GM12878 (cell line): ENCODE measurements around the gene RPL10. TPM values are rescaled to one million over a fixed set of nuclear protein-coding genes. Genes with fewer than 3 reads are reported as not detected.

Experiments used
- ATAC-seq: fragments of 200-7000 bp; cut with Tn5 transposase; 3 replicates; pipeline ENCODE4 v1.9.1; 2020; ENCODE audit warnings: mild to moderate bottlenecking, moderate library complexity
- BruUV-seq: library from RNA; stranded (reverse); fragments of 400-500 nt; replicated peaks from 2 replicates; lab custom pipeline; 2021; lab: Mats Ljungman, UMichigan
- CTCF ChIA-PET: fragments of 300-600 bp; sonication (Branson Sonifier 250); formaldehyde crosslinking; extraction: SDS; loops from one replicate; lab custom pipeline; 2021; ENCODE audit warnings: inconsistent platforms; lab: Yijun Ruan, JAX
- POLR2A ChIA-PET: fragments of 350-600 bp; formaldehyde crosslinking; extraction: SDS; loops from one replicate; lab custom pipeline; 2021; ENCODE audit warnings: inconsistent platforms; lab: Charles Lee
- RAD21 ChIA-PET: fragments of 300-600 bp; sonication (Branson Sonifier 250); formaldehyde crosslinking; loops from one replicate; lab custom pipeline; 2023; ENCODE audit warnings: antibody characterized with exemption; ENCODE audit not compliant: unreplicated experiment; lab: Charles Lee
- SMC1A ChIA-PET: fragments of 300-600 bp; sonication (Branson Sonifier 250); formaldehyde crosslinking; loops from one replicate; lab custom pipeline; 2023; ENCODE audit not compliant: unreplicated experiment, uncharacterized antibody; lab: Charles Lee
- DNase-seq: peaks from one replicate; pipeline ENCODE4 v3.0.0-alpha.2; 2011; ENCODE audit warnings: low read depth, low spot score
- FAIRE-seq: peaks from 3 replicates; lab custom pipeline; 2011; peaks lifted over from hg19 to GRCh38; lab: Jason Lieb, UNC
- H2AFZ ChIP-seq: 2 replicates; pipeline ENCODE4 v1.6.0; 2011; ENCODE audit warnings: low read depth, low read length, control low read depth; ENCODE audit not compliant: control insufficient read depth
- H3K27ac ChIP-seq: 2 replicates; pipeline ENCODE4 v1.5.1; 2011; ENCODE audit warnings: control low read depth; ENCODE audit not compliant: control insufficient read depth, insufficient read depth
- H3K27me3 ChIP-seq, 2 experiments: replicated peaks in 1 of 2; 2 replicates each; pipeline versions ENCODE4 v1.6.0 to v1.6.1; 2011; ENCODE audit warnings: low read length in 1 of 2; ENCODE audit not compliant: control insufficient read depth in 2 of 2, insufficient read depth in 2 of 2
- H3K36me3 ChIP-seq, 2 experiments: 2 replicates each; pipeline ENCODE4 v1.5.1; 2011; ENCODE audit warnings: low read length in 1 of 2; ENCODE audit not compliant: control insufficient read depth in 2 of 2, insufficient read depth in 2 of 2
- H3K4me1 ChIP-seq: 2 replicates; pipeline ENCODE4 v1.6.1; 2011; ENCODE audit warnings: mild to moderate bottlenecking, low read length, moderate library complexity, mixed read lengths; ENCODE audit not compliant: control insufficient read depth, insufficient read depth
- H3K4me2 ChIP-seq: 2 replicates; pipeline ENCODE4 v1.6.0; 2011; ENCODE audit warnings: control low read depth; ENCODE audit not compliant: control insufficient read depth, insufficient read depth
- H3K4me3 ChIP-seq: fragments of 200-600 bp; sonication (generic); 2 replicates; pipeline ENCODE4 v1.5.1; 2016
- H3K79me2 ChIP-seq: 2 replicates; pipeline ENCODE4 v1.6.0; 2011; ENCODE audit warnings: low read length; ENCODE audit not compliant: control insufficient read depth, insufficient read depth
- H3K9ac ChIP-seq: 2 replicates; pipeline ENCODE4 v1.8.0; 2011; ENCODE audit warnings: low read length, control low read depth, mixed read lengths; ENCODE audit not compliant: control insufficient read depth, insufficient read depth
- H3K9me3 ChIP-seq: replicated peaks from 3 replicates; pipeline ENCODE4 v1.5.1; 2011; ENCODE audit warnings: mild to moderate bottlenecking, low read length; ENCODE audit not compliant: control insufficient read depth, insufficient read depth
- H4K20me1 ChIP-seq: 2 replicates; pipeline ENCODE4 v1.6.0; 2011; ENCODE audit not compliant: control insufficient read depth, insufficient read depth
- BHLHE40 ChIP-seq, 2 experiments: fragments of 450-650 bp in 1 of 2; IDR thresholded peaks; 2 replicates each; pipeline ENCODE4 v1.6.1; 2011 to 2017; ENCODE audit warnings: low read depth in 2 of 2, borderline replicate concordance in 1 of 2, improper control_type of control experiment in 1 of 2, low read length in 1 of 2, mild to moderate bottlenecking in 1 of 2
- EED ChIP-seq: sonication (generic); IDR thresholded peaks from 2 replicates; pipeline ENCODE4 v1.6.1; 2016; ENCODE audit warnings: antibody characterized with exemption, low read depth
- KLF5 ChIP-seq: fragments of 450-650 bp; IDR thresholded peaks from 2 replicates; pipeline ENCODE4 v1.6.1; 2014; ENCODE audit warnings: mild to moderate bottlenecking; ENCODE audit not compliant: partially characterized antibody
- NFYB ChIP-seq: IDR thresholded peaks from 2 replicates; pipeline ENCODE4 v1.6.1; 2011; ENCODE audit warnings: low read depth, mild to moderate bottlenecking, low read length, improper control_type of control experiment, moderate library complexity; ENCODE audit not compliant: insufficient read depth
- PAX8 ChIP-seq: fragments of 450-650 bp; IDR thresholded peaks from 2 replicates; pipeline ENCODE4 v1.6.1; 2017; ENCODE audit warnings: mild to moderate bottlenecking, moderate library complexity
- POLR2A ChIP-seq: IDR thresholded peaks from 2 replicates; pipeline ENCODE4 v1.6.1; 2011; ENCODE audit warnings: low read depth, mild to moderate bottlenecking, low read length
- RAD21 ChIP-seq: IDR thresholded peaks from 2 replicates; pipeline ENCODE4 v1.6.1; 2011; ENCODE audit warnings: mild to moderate bottlenecking, low read depth, low read length, moderate library complexity; ENCODE audit not compliant: insufficient read depth
- RELA ChIP-seq: fragments of 450-650 bp; IDR thresholded peaks from 2 replicates; pipeline ENCODE4 v1.8.0; 2014; ENCODE audit warnings: borderline replicate concordance; ENCODE audit not compliant: partially characterized antibody
- SMAD5 ChIP-seq: IDR thresholded peaks from 2 replicates; pipeline ENCODE4 v1.6.1; 2016; ENCODE audit warnings: antibody characterized with exemption, low read depth
- TCF12 ChIP-seq: IDR thresholded peaks from 2 replicates; pipeline ENCODE4 v1.6.1; 2011; ENCODE audit warnings: low read depth, mild to moderate bottlenecking, low read length
- WRNIP1 ChIP-seq: IDR thresholded peaks from 2 replicates; pipeline ENCODE4 v1.6.1; 2011; ENCODE audit warnings: low read depth, low read length, improper control_type of control experiment, borderline replicate concordance
- WGBS: methylation state at CpG from one replicate; pipeline ENCODE4 v1.1.6; 2016; ENCODE audit warnings: low lambda C conversion rate; ENCODE audit not compliant: insufficient replicate concordance, insufficient coverage; ENCODE audit errors: missing lambda C conversion rate; 5-methylcytosine and 5-hydroxymethylcytosine counted together
- in situ Hi-C: fragments of 300-500 bp; cut with MboI; formaldehyde crosslinking; loops from 9 replicates; pipeline ENCODE4 v1.14.3; 2018; ENCODE audit warnings: mixed read lengths
- intact Hi-C: fragments of 100-400 bp; cut with micrococcal nuclease; formaldehyde crosslinking; loops from one replicate; pipeline ENCODE4 v1.14.2; 2022; ENCODE audit not compliant: unreplicated experiment
- polyA plus RNA-seq, 11 experiments: library from polyadenylated mRNA; depleted of rRNA in 4 of 11; unstranded in 6 of 11; stranded (reverse) in 5 of 11; fragments of >200 nt; fragmentation: Nextera tagmentation in 4 of 11; fragmentation: Illumina TruSeq in 1 of 11; extraction: Ambion mirVana in 4 of 11; extraction: Trizol in 1 of 11; gene quantifications; 1 replicate in 1 of 11; 2 replicates in 10 of 11; pipeline versions ENCODE4 v1.2.1 to v1.2.3, GENCODE V29; 2011 to 2016; ENCODE audit warnings: inconsistent platforms in 2 of 11, missing spikeins in 2 of 11, low read depth in 1 of 11
- total RNA-seq, 4 experiments: library from RNA; depleted of rRNA in 3 of 4; stranded (reverse); fragments of >200 nt in 3 of 4; fragmentation: Illumina TruSeq in 1 of 4; extraction: Trizol in 1 of 4; gene quantifications; 2 replicates each; pipeline versions ENCODE4 v1.2.1 to v1.2.3, GENCODE V29; 2013 to 2021
- TF ChIP-seq, protein P1 (sequence below): fragments of 450-650 bp; IDR thresholded peaks from 2 replicates; pipeline ENCODE4 v1.6.1; 2017; ENCODE audit warnings: borderline replicate concordance

Gene RPL10
- total and polyA plus RNA-seq, 10 of the 15 experiments (the other 5 are each of a cell fraction or from before 2014, with no cell fraction given): 1,938 to 7,222 (median 4,494) TPM

DNA sequence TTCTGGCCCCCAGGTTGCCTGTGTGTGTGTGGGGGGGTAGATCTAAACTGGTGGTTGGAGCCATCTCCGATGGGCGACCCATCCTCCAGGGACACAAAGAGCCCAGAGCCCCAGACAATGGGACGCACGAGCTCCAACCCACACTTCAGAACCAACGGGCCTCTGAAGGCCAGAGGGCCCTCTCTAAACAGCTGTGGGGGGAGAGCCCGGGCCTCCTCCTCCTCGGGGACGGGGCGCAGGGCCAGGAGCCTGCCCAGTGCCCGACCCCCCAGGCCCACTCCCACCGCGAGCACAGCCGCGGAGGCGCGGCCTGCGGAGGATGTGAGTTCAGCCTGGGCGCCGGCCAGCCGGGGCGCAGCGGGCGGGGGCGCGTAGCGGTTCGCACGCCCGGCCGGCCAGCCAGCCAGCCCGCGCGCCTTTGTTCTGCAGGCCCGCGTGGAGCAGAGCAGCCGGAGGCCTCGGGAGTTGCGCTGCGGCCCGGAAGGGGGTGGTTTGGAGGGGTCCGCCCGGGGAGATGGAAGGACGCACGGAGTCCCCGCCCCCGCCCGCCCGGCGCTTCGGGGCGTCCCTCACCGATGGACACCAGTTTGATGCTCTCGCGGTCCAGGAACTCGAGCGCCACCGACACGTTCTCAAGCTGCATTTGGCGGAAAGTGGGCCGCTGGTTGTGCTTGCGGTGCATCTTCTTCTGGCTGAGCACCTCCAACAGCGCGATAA, 27.7 kb upstream of the RPL10 start:
- RAD21 ChIA-PET: interaction anchor here (0.8 to 1.0 kb wide), 2 partner anchors 173 to 392 kb away, joined by 3 to 4 read pairs; partner anchors contain the start of gene DKC1
- WGBS: 36% methylated on average over 51 of the region's 63 CpGs
- no TSS peak for BruUV-seq
- peak overlapping the region; percentile 80 for H3K27ac ChIP-seq
- peak overlapping the region; percentile 88 for H3K4me3 ChIP-seq
- DNase-seq (no peak), FAIRE-seq (no peak), ATAC-seq (no peak)
- CTCF ChIA-PET: no interaction called here
- H3K4me2 ChIP-seq: peak overlapping the region; percentile 44; the same call in 1 of the 2 replicates
- in situ Hi-C loops (loop anchor here (5.0 kb wide), 1 partner anchor 438 kb away; no protein-coding TSS in a partner anchor), intact Hi-C loops (loop anchor here (5.0 to 10.0 kb wide), 2 partner anchors 54 to 443 kb away; partner anchors contain the start of genes ARHGAP4 and ATP6AP1)
- H3K9me3 ChIP-seq: no peaks in the 10 kb centered on the region; the same call in 2 of the 3 replicates
- H3K79me2 ChIP-seq: peaks cover 35% of the 10 kb centered on the region
- H3K36me3 ChIP-seq: peaks cover 0 to 17% of the 10 kb centered on the region in 2 experiments; a peak in 2 of 4 replicates
- no peak overlapping the region for H2AFZ ChIP-seq
- SMC1A ChIA-PET: no interaction called here
- POLR2A ChIA-PET: interaction anchor here (0.6 to 1.0 kb wide), 4 partner anchors 7 to 106 kb away, joined by 3 to 7 read pairs (median 3); partner anchors contain the start of gene EMD
- TF ChIP-seq BHLHE40 (IDR thresholded peaks at IDR 0.05; ENCODE audit: borderline replicate concordance in 1 of 2, low read depth in 2 of 2, low read length in 1 of 2): no peak
- TF ChIP-seq RELA: no peak
- TF ChIP-seq, protein P1, sequence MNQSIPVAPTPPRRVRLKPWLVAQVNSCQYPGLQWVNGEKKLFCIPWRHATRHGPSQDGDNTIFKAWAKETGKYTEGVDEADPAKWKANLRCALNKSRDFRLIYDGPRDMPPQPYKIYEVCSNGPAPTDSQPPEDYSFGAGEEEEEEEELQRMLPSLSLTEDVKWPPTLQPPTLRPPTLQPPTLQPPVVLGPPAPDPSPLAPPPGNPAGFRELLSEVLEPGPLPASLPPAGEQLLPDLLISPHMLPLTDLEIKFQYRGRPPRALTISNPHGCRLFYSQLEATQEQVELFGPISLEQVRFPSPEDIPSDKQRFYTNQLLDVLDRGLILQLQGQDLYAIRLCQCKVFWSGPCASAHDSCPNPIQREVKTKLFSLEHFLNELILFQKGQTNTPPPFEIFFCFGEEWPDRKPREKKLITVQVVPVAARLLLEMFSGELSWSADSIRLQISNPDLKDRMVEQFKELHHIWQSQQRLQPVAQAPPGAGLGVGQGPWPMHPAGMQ: no peak
- no peak for TF ChIP-seq RAD21
- no peak for TF ChIP-seq EED
- TF ChIP-seq WRNIP1: no peak
- no peak for TF ChIP-seq PAX8
- TF ChIP-seq NFYB: no peak
- TF ChIP-seq KLF5: no peak
- TF ChIP-seq TCF12: no peak
- TF ChIP-seq SMAD5: no peak
- TF ChIP-seq POLR2A: no peak
- peaks cover 11% of the 10 kb centered on the region for H3K4me1 ChIP-seq
- no peaks in the 10 kb centered on the region for H4K20me1 ChIP-seq
- peak overlapping the region; percentile 73 for H3K9ac ChIP-seq
- H3K27me3 ChIP-seq: no peaks in the 10 kb centered on the region
